Measurements from ENCODE around the gene ANTXR2. TPM values are rescaled to one million over a fixed set of nuclear protein-coding genes. Genes with fewer than 3 reads are reported as not detected.

Gene ANTXR2
- total RNA-seq, 1 donor from 2014 or later = 64.6 TPM

DNA sequence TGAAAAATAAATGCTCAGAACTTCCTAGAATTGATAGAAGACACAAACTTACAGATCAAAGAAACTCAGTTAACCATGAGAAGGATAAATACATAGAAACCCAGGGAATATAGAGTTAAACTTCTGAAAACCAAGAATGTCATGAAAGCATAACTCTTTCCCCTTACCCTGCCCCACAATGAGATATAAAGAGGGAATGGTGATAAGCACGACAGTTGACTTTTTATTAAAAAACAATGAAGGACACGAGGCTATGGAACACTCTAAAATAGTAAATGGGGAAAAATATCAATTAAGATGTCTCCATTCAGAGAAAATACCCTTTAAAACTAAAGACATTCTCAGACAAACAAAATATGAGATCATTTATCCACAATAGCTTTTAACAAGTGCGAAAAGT, 154.7 kb downstream of the ANTXR2 start:
- H3K36me3 ChIP-seq = no peaks in the 10 kb centered on the region
- no peaks in the 10 kb centered on the region for H3K27me3 ChIP-seq
- H3K4me3 ChIP-seq = no peak overlapping the region
- no peak overlapping the region for H3K27ac ChIP-seq
- DNase-seq (ENCODE audit: extremely low spot score in 2 of 2) = no peak
- intact Hi-C loops (cut with DNase I) = no loop called here
- TF ChIP-seq CTCF (IDR thresholded peaks at IDR 0.05) (no peak), POLR2AphosphoS5 (IDR thresholded peaks at IDR 0.05; ENCODE audit: insufficient read depth in 1 of 2, low read depth in 1 of 2) (no peak), POLR2A (IDR thresholded peaks at IDR 0.05) (no peak)
- no peaks in the 10 kb centered on the region for H3K9me3 ChIP-seq
- no peaks in the 10 kb centered on the region for H3K4me1 ChIP-seq

GRCh38 chr4:79917246-79917645, 155.8 kb downstream of the ANTXR2 start:
- H3K4me1 ChIP-seq = no peaks in the 10 kb centered on the region
- intact Hi-C loops (cut with DNase I) = no loop called here
- peak in 1 of 3 experiments; percentile 12 for TF ChIP-seq CTCF (IDR thresholded peaks at IDR 0.05)
- TF ChIP-seq POLR2A (IDR thresholded peaks at IDR 0.05) = no peak
- no peak for TF ChIP-seq POLR2AphosphoS5 (IDR thresholded peaks at IDR 0.05; ENCODE audit: insufficient read depth in 1 of 2, low read depth in 1 of 2)

DNA sequence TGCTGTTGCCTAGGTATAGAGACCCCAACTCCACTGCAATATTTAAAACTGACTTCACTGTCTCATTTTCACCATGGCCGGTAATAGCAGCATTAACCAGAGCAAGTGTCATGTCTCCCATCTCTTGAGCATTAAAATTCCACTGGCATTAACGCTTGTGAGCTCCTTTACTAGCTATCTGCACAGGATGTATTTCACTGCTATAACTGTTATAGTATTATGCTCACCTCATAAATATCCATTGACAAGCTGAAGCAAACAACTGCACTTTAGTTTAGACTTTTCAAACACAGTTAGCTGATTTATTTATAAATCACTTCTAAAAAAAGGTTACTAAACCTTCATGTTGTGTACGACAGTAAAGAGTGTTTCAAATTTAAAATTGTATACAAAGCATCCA, 157.8 kb downstream of the ANTXR2 start:
- DNase-seq (ENCODE audit: extremely low spot score in 2 of 2) = no peak
- no peaks in the 10 kb centered on the region for H3K9me3 ChIP-seq
- H3K4me1 ChIP-seq = no peaks in the 10 kb centered on the region
- H3K4me3 ChIP-seq = no peak overlapping the region
- no peaks in the 10 kb centered on the region for H3K36me3 ChIP-seq
- no peak overlapping the region for H3K27ac ChIP-seq
- intact Hi-C loops (cut with DNase I) = no loop called here
- TF ChIP-seq POLR2A (IDR thresholded peaks at IDR 0.05) (no peak), POLR2AphosphoS5 (IDR thresholded peaks at IDR 0.05; ENCODE audit: insufficient read depth in 1 of 2, low read depth in 1 of 2) (no peak), CTCF (IDR thresholded peaks at IDR 0.05) (no peak)
- no peaks in the 10 kb centered on the region for H3K27me3 ChIP-seq

More at GRCh38 chr4:79917246-79917645, 155.8 kb downstream of the ANTXR2 start:
- Histone ChIP-seq H3K9me3 (no peaks in the 10 kb centered on the region), H3K36me3 (no peaks in the 10 kb centered on the region), H3K27me3 (no peaks in the 10 kb centered on the region), H3K27ac (no peak overlapping the region), H3K4me3 (no peak overlapping the region)
- DNase-seq (ENCODE audit: extremely low spot score in 2 of 2) = no peak

DNA sequence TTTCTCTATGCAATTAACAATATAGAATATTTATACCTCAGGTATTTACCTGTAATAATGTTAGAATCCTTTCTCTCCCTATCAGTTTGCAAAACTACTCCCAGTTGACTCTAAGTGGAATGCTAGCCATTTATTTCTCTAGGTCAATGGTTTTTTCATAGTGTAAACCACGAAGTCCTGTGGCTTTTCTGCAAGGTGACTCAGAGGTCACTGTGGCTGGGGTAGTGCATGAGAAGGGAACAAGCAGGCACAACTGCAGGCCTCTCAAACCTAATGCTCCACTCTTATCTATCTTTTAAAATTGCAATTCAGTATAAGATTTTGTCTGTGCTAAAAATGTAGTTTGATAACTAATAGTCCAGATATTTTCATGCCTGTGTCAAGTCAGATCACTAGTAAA, 159.4 kb downstream of the ANTXR2 start:
- H3K9me3 ChIP-seq = no peaks in the 10 kb centered on the region
- intact Hi-C loops (cut with DNase I) = no loop called here
- no peaks in the 10 kb centered on the region for H3K36me3 ChIP-seq
- H3K27me3 ChIP-seq = no peaks in the 10 kb centered on the region
- TF ChIP-seq CTCF (IDR thresholded peaks at IDR 0.05) = no peak
- TF ChIP-seq POLR2AphosphoS5 (IDR thresholded peaks at IDR 0.05; ENCODE audit: insufficient read depth in 1 of 2, low read depth in 1 of 2) = no peak
- no peak for TF ChIP-seq POLR2A (IDR thresholded peaks at IDR 0.05)
- no peak for DNase-seq (ENCODE audit: extremely low spot score in 2 of 2)
- H3K27ac ChIP-seq = no peak overlapping the region
- H3K4me3 ChIP-seq = no peak overlapping the region
- H3K4me1 ChIP-seq = no peaks in the 10 kb centered on the region

DNA sequence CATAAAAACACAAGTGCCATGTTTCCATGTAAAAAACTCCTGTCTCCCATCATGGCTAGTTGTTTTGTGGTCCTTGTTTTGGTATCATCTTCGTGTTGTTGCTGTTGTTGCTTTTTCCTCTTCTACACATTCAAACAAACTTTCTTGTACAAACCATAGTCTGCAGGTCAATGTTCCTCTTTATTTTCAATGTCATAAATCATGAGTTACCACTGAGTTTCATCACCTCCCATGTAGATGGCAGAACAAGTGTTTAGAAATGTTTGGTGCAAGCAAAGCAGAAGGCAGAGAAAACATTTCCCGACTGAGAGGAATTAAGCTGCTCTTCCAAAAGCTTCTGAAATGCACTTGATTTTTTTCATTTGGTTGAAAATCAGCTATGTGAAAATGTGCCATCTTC, 166.0 kb downstream of the ANTXR2 start:
- H3K4me3 ChIP-seq = no peak overlapping the region
- no peaks in the 10 kb centered on the region for H3K9me3 ChIP-seq
- DNase-seq (ENCODE audit: extremely low spot score in 2 of 2) = no peak
- no peaks in the 10 kb centered on the region for H3K4me1 ChIP-seq
- peaks cover 0 to 22% of the 10 kb centered on the region in 2 donors for H3K36me3 ChIP-seq
- H3K27ac ChIP-seq = no peak overlapping the region
- no peaks in the 10 kb centered on the region for H3K27me3 ChIP-seq
- TF ChIP-seq POLR2AphosphoS5 (IDR thresholded peaks at IDR 0.05; ENCODE audit: insufficient read depth in 1 of 2, low read depth in 1 of 2) (no peak), POLR2A (IDR thresholded peaks at IDR 0.05) (no peak), CTCF (IDR thresholded peaks at IDR 0.05) (no peak)
- intact Hi-C loops (cut with DNase I) = no loop called here

All from vagina (tissue), 2 donors.